WTC11 (cell line): ENCODE measurements around the gene TRIM17. TPM values are rescaled to one million over a fixed set of nuclear protein-coding genes. Genes with fewer than 3 reads are reported as not detected.

Experiments
- ATAC-seq: fragments of 200-7000 bp; cut with Tn5 transposase; 2 replicates; pipeline ENCODE4 v1.10.0; 2021; ENCODE audit warnings: mild to moderate bottlenecking, moderate library complexity
- CTCF ChIA-PET: fragments of 300-600 bp; sonication (Branson Sonifier 250); formaldehyde crosslinking; loops from one replicate; lab custom pipeline; 2021; ENCODE audit warnings: antibody characterized with exemption; lab: Charles Lee
- POLR2A ChIA-PET: fragments of 350-600 bp; sonication (Branson Sonifier 250); formaldehyde crosslinking; loops from one replicate; lab custom pipeline; 2021; ENCODE audit warnings: antibody characterized with exemption; lab: Charles Lee
- DNase-seq: peaks from one replicate; pipeline ENCODE4 v3.0.0; 2021; ENCODE audit warnings: low spot score
- H3K27ac Mint-ChIP-seq: 2 replicates; pipeline ENCODE4 v1.8.0; 2021; ENCODE audit warnings: mixed read lengths
- H3K27me3 Mint-ChIP-seq: 2 replicates; pipeline ENCODE4 v1.8.0; 2021; ENCODE audit warnings: low read depth, mild to moderate bottlenecking, moderate library complexity, mixed read lengths
- H3K36me3 Mint-ChIP-seq: 2 replicates; pipeline ENCODE4 v1.8.0; 2021; ENCODE audit warnings: mixed read lengths
- H3K4me1 Mint-ChIP-seq: 2 replicates; pipeline ENCODE4 v1.8.0; 2022; ENCODE audit warnings: mixed read lengths
- H3K4me3 Mint-ChIP-seq: 2 replicates; pipeline ENCODE4 v1.8.0; 2021; ENCODE audit warnings: mild to moderate bottlenecking, moderate library complexity, mixed read lengths
- H3K9me3 Mint-ChIP-seq: 2 replicates; pipeline ENCODE4 v1.8.0; 2021; ENCODE audit warnings: mixed read lengths
- ATF1 ChIP-seq: sonication (generic); formaldehyde crosslinking; IDR thresholded peaks from 2 replicates; pipeline ENCODE4 v1.8.1; 2023; ENCODE audit warnings: mild to moderate bottlenecking, moderate library complexity, missing genetic modification reagents
- CREB1 ChIP-seq: sonication (generic); formaldehyde crosslinking; IDR thresholded peaks from 2 replicates; pipeline ENCODE4 v1.8.0; 2023; ENCODE audit warnings: mild to moderate bottlenecking, missing genetic modification reagents
- ELF4 ChIP-seq: sonication (generic); formaldehyde crosslinking; IDR thresholded peaks from 2 replicates; pipeline ENCODE4 v1.8.1; 2022; ENCODE audit warnings: low read depth, mild to moderate bottlenecking, moderate library complexity, missing genetic modification reagents
- EMX1 ChIP-seq: fragments of 250-450 bp; sonication (Bioruptor Pico); IDR thresholded peaks from 2 replicates; pipeline ENCODE4 v1.8.0; 2021; ENCODE audit warnings: mild to moderate bottlenecking
- ESRRA ChIP-seq: sonication (generic); formaldehyde crosslinking; IDR thresholded peaks from 2 replicates; pipeline ENCODE4 v1.8.1; 2022; ENCODE audit warnings: mild to moderate bottlenecking, missing genetic modification reagents, borderline replicate concordance
- ETV6 ChIP-seq: sonication (generic); formaldehyde crosslinking; IDR thresholded peaks from 2 replicates; pipeline ENCODE4 v1.8.1; 2022; ENCODE audit warnings: mild to moderate bottlenecking, missing genetic modification reagents
- FOXK1 ChIP-seq: sonication (generic); formaldehyde crosslinking; IDR thresholded peaks from 2 replicates; pipeline ENCODE4 v1.8.0; 2022; ENCODE audit warnings: mild to moderate bottlenecking, moderate library complexity, missing genetic modification reagents
- GABPB1 ChIP-seq: sonication (generic); formaldehyde crosslinking; IDR thresholded peaks from 2 replicates; pipeline ENCODE4 v1.8.1; 2023; ENCODE audit warnings: mild to moderate bottlenecking, missing genetic modification reagents
- GTF2I ChIP-seq: fragments of 250-450 bp; sonication (Bioruptor Pico); conservative IDR thresholded peaks from 2 replicates; pipeline ENCODE4 v1.4.0; 2021; ENCODE audit warnings: mild to moderate bottlenecking
- HMGA2 ChIP-seq: fragments of 250-450 bp; sonication (Bioruptor Pico); IDR thresholded peaks from 2 replicates; pipeline ENCODE4 v1.4.0; 2021; ENCODE audit warnings: mild to moderate bottlenecking, moderate library complexity
- HMGXB4 ChIP-seq: sonication (generic); formaldehyde crosslinking; IDR thresholded peaks from 2 replicates; pipeline ENCODE4 v1.8.1; 2023; ENCODE audit warnings: mild to moderate bottlenecking, moderate library complexity, missing genetic modification reagents
- NFE2L1 ChIP-seq: sonication (generic); formaldehyde crosslinking; IDR thresholded peaks from 2 replicates; pipeline ENCODE4 v1.8.1; 2023; ENCODE audit warnings: missing genetic modification reagents
- NFYB ChIP-seq: sonication (generic); formaldehyde crosslinking; conservative IDR thresholded peaks from 2 replicates; pipeline ENCODE4 v1.8.0; 2022; ENCODE audit warnings: low read depth, missing genetic modification reagents
- PREB ChIP-seq: sonication (generic); formaldehyde crosslinking; IDR thresholded peaks from 2 replicates; pipeline ENCODE4 v1.8.1; 2022; ENCODE audit warnings: mild to moderate bottlenecking, missing genetic modification reagents, moderate library complexity, borderline replicate concordance
- PRRX2 ChIP-seq: fragments of 250-450 bp; sonication (Bioruptor Pico); IDR thresholded peaks from 2 replicates; pipeline ENCODE4 v1.8.0; 2021; ENCODE audit warnings: mild to moderate bottlenecking
- SMAD4 ChIP-seq: sonication (generic); formaldehyde crosslinking; IDR thresholded peaks from 2 replicates; pipeline ENCODE4 v1.8.0; 2022; ENCODE audit warnings: mild to moderate bottlenecking, missing genetic modification reagents
- SP1 ChIP-seq: sonication (generic); formaldehyde crosslinking; conservative IDR thresholded peaks from 2 replicates; pipeline ENCODE4 v1.8.1; 2022; ENCODE audit warnings: missing genetic modification reagents
- TEAD1 ChIP-seq: sonication (generic); formaldehyde crosslinking; IDR thresholded peaks from 2 replicates; pipeline ENCODE4 v1.8.0; 2022; ENCODE audit warnings: mild to moderate bottlenecking, missing genetic modification reagents
- ZBTB21 ChIP-seq: sonication (generic); formaldehyde crosslinking; IDR thresholded peaks from 2 replicates; pipeline ENCODE4 v1.8.1; 2023; ENCODE audit warnings: mild to moderate bottlenecking, missing genetic modification reagents, borderline replicate concordance
- ZNF263 ChIP-seq: sonication (generic); formaldehyde crosslinking; IDR thresholded peaks from 2 replicates; pipeline ENCODE4 v1.8.1; 2022; ENCODE audit warnings: low read depth, mild to moderate bottlenecking, moderate library complexity, missing genetic modification reagents
- ZNF317 ChIP-seq: sonication (generic); formaldehyde crosslinking; IDR thresholded peaks from 2 replicates; pipeline ENCODE4 v1.8.1; 2023; ENCODE audit warnings: low read depth, mild to moderate bottlenecking, moderate library complexity, missing genetic modification reagents, borderline replicate concordance
- ZNF416 ChIP-seq: fragments of 250-450 bp; sonication (Bioruptor Pico); IDR thresholded peaks from 2 replicates; pipeline ENCODE4 v1.9.0; 2021; ENCODE audit warnings: mild to moderate bottlenecking, inconsistent platforms
- total RNA-seq: library from RNA; stranded (reverse); gene quantifications from 3 replicates; pipeline ENCODE4 v1.2.3, GENCODE V29; 2021
- TF ChIP-seq, protein P1 (sequence below): fragments of 250-450 bp; sonication (Bioruptor Pico); IDR thresholded peaks from 2 replicates; pipeline ENCODE4 v1.9.0; 2021; ENCODE audit warnings: mild to moderate bottlenecking
- TF ChIP-seq, protein P2 (sequence below): sonication (generic); formaldehyde crosslinking; IDR thresholded peaks from 2 replicates; pipeline ENCODE4 v1.8.1; 2022; ENCODE audit warnings: missing genetic modification reagents, borderline replicate concordance
- TF ChIP-seq, protein P3 (sequence below): sonication (generic); formaldehyde crosslinking; IDR thresholded peaks from 2 replicates; pipeline ENCODE4 v1.8.0; 2023; ENCODE audit warnings: missing genetic modification reagents
- TF ChIP-seq, protein P4 (sequence below): sonication (generic); formaldehyde crosslinking; IDR thresholded peaks from 2 replicates; pipeline ENCODE4 v1.8.1; 2022; ENCODE audit warnings: low read depth, mild to moderate bottlenecking, moderate library complexity, missing genetic modification reagents, borderline replicate concordance

Gene TRIM17
- total RNA-seq, 1 experiment from 2014 or later = 2.6 TPM

- CTCF ChIA-PET = no interaction called here
- peaks cover 3% of the 10 kb centered on the region; the same call in 1 of the 2 replicates for H3K4me1 Mint-ChIP-seq
- H3K27me3 Mint-ChIP-seq = no peaks in the 10 kb centered on the region; the same call in 1 of the 2 replicates
- POLR2A ChIA-PET = no interaction called here
- no peaks in the 10 kb centered on the region for H3K9me3 Mint-ChIP-seq
- DNase-seq (peak; percentile 7), ATAC-seq (no peak)
- H3K36me3 Mint-ChIP-seq = no peaks in the 10 kb centered on the region
- H3K27ac Mint-ChIP-seq = no peak overlapping the region
- H3K4me3 Mint-ChIP-seq = no peak overlapping the region
- TF ChIP-seq NFYB (CRISPR knock-in tag) (no peak), EMX1 (CRISPR knock-in tag) (no peak), PRRX2 (no peak), TEAD1 (CRISPR knock-in tag) (no peak), HMGA2 (no peak), GABPB1 (no peak), CREB1 (no peak), FOXK1 (CRISPR knock-in tag) (no peak), GTF2I (CRISPR knock-in tag) (no peak), ZNF416 (CRISPR knock-in tag) (no peak), ZNF263 (CRISPR knock-in tag) (no peak), SP1 (CRISPR knock-in tag) (no peak), ATF1 (no peak), ESRRA (CRISPR knock-in tag) (no peak), NFE2L1 (CRISPR knock-in tag) (no peak)
- TF ChIP-seq, protein P1, sequence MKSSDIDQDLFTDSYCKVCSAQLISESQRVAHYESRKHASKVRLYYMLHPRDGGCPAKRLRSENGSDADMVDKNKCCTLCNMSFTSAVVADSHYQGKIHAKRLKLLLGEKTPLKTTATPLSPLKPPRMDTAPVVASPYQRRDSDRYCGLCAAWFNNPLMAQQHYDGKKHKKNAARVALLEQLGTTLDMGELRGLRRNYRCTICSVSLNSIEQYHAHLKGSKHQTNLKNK (CRISPR knock-in tag) = no peak
- TF ChIP-seq, protein P2, sequence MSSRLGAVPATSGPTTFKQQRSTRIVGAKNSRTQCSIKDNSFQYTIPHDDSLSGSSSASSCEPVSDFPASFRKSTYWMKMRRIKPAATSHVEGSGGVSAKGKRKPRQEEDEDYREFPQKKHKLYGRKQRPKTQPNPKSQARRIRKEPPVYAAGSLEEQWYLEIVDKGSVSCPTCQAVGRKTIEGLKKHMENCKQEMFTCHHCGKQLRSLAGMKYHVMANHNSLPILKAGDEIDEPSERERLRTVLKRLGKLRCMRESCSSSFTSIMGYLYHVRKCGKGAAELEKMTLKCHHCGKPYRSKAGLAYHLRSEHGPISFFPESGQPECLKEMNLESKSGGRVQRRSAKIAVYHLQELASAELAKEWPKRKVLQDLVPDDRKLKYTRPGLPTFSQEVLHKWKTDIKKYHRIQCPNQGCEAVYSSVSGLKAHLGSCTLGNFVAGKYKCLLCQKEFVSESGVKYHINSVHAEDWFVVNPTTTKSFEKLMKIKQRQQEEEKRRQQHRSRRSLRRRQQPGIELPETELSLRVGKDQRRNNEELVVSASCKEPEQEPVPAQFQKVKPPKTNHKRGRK (CRISPR knock-in tag) = no peak
- TF ChIP-seq, protein P3, sequence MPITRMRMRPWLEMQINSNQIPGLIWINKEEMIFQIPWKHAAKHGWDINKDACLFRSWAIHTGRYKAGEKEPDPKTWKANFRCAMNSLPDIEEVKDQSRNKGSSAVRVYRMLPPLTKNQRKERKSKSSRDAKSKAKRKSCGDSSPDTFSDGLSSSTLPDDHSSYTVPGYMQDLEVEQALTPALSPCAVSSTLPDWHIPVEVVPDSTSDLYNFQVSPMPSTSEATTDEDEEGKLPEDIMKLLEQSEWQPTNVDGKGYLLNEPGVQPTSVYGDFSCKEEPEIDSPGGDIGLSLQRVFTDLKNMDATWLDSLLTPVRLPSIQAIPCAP (CRISPR knock-in tag) = no peak
Observed at GRCh38 chr1:228365271-228366061, 51.2 kb downstream of the TRIM17 start.

DNA sequence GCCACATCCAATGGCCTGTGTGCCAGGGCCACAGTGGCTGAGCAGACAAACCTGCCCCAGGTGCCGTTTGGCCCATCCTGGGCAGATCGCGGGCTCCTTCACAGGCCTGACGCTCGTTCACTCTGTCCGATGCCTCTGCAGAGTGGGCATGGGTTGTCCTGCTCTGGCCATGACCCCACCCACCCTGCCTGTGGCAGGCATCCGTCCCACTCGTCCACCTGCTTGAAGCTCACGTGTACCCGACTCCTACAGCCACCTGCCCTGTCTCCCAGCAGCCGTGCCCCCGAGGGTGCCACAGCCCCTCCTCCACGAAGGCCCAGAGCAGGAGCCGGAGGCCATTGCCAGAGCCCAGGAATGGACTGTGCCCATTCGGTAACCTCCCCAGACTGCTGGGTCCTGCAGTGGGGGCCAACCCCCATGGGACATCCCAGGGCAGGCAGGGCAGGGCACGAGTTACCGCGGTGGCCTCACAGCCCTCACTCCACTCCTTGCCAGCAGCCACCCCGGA lies 51.9 kb downstream of the TRIM17 start:
- DNase-seq (peak; percentile 8), ATAC-seq (no peak)
- CTCF ChIA-PET = no interaction called here
- Mint-ChIP-seq H3K4me1 (peaks cover 3% of the 10 kb centered on the region; the same call in 1 of the 2 replicates), H3K36me3 (no peaks in the 10 kb centered on the region), H3K9me3 (no peaks in the 10 kb centered on the region), H3K4me3 (no peak overlapping the region), H3K27me3 (no peaks in the 10 kb centered on the region; the same call in 1 of the 2 replicates), H3K27ac (no peak overlapping the region)
- POLR2A ChIA-PET = no interaction called here
- TF ChIP-seq, protein P4, sequence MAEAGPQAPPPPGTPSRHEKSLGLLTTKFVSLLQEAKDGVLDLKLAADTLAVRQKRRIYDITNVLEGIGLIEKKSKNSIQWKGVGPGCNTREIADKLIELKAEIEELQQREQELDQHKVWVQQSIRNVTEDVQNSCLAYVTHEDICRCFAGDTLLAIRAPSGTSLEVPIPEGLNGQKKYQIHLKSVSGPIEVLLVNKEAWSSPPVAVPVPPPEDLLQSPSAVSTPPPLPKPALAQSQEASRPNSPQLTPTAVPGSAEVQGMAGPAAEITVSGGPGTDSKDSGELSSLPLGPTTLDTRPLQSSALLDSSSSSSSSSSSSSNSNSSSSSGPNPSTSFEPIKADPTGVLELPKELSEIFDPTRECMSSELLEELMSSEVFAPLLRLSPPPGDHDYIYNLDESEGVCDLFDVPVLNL = no peak
- TF ChIP-seq ZNF317 (CRISPR knock-in tag) (no peak), NFE2L1 (CRISPR knock-in tag) (no peak), ETV6 (no peak), GTF2I (CRISPR knock-in tag) (no peak), PREB (no peak), ZBTB21 (CRISPR knock-in tag) (no peak), SMAD4 (no peak), HMGXB4 (CRISPR knock-in tag) (no peak), PRRX2 (no peak), ELF4 (CRISPR knock-in tag) (no peak)
- TF ChIP-seq, protein P2 (CRISPR knock-in tag) = no peak
